ENCODE data around the gene MBNL3. TPM values are rescaled to one million over a fixed set of nuclear protein-coding genes. Genes with fewer than 3 reads are reported as not detected.

MBNL3 gene
- total RNA-seq, 2 experiments from 2014 or later = 28.6 to 33.0 TPM

DNA sequence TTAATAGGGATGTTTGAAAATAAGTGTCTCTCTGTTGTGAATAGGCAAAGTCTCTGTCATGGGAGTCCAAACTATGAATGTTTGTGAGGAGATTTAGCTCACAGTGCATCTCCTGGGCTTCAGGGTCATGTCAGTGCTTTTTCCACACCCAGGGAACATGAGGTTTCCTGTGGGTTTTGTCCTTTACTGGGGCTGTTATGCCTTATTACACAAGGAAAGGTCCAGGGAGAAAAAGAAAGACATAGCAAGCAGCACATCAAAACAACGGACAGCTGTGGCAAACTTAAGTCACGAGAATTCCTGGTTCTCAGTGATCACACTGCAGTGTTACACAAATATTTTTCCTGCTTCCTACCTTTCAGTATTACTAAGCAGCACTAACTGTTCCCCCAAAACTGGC, 99.4 kb downstream of the MBNL3 start:
- H3K4me1 Mint-ChIP-seq = no peaks in the 10 kb centered on the region
- H3K9me3 Mint-ChIP-seq = no peaks in the 10 kb centered on the region
- H3K4me3 Mint-ChIP-seq = no peak overlapping the region
- no peaks in the 10 kb centered on the region for H3K27me3 Mint-ChIP-seq
- no peak for DNase-seq
- no peak overlapping the region for H3K27ac Mint-ChIP-seq
- no peaks in the 10 kb centered on the region for H3K36me3 Mint-ChIP-seq

- Mint-ChIP-seq H3K9me3 (no peaks in the 10 kb centered on the region), H3K27ac (no peak overlapping the region), H3K4me3 (no peak overlapping the region), H3K4me1 (no peaks in the 10 kb centered on the region), H3K27me3 (no peaks in the 10 kb centered on the region), H3K36me3 (no peaks in the 10 kb centered on the region)
- no peak for DNase-seq
Observed at GRCh38 chrX:132388371-132388770, 100.5 kb downstream of the MBNL3 start.

- H3K9me3 Mint-ChIP-seq = no peaks in the 10 kb centered on the region
- H3K4me1 Mint-ChIP-seq = no peaks in the 10 kb centered on the region
- peaks cover 3% of the 10 kb centered on the region for H3K36me3 Mint-ChIP-seq
- H3K4me3 Mint-ChIP-seq = no peak overlapping the region
- DNase-seq = no peak
- H3K27me3 Mint-ChIP-seq = no peaks in the 10 kb centered on the region
- no peak overlapping the region for H3K27ac Mint-ChIP-seq
Observed at GRCh38 chrX:132384301-132384700, 104.5 kb downstream of the MBNL3 start.

- Mint-ChIP-seq H3K4me3 (no peak overlapping the region), H3K36me3 (peaks cover 3% of the 10 kb centered on the region), H3K27ac (no peak overlapping the region), H3K4me1 (peaks cover under 1% of the 10 kb centered on the region), H3K9me3 (no peaks in the 10 kb centered on the region), H3K27me3 (no peaks in the 10 kb centered on the region)
- no peak for DNase-seq
Observed at GRCh38 chrX:132382068-132382467, 106.8 kb downstream of the MBNL3 start.

DNA sequence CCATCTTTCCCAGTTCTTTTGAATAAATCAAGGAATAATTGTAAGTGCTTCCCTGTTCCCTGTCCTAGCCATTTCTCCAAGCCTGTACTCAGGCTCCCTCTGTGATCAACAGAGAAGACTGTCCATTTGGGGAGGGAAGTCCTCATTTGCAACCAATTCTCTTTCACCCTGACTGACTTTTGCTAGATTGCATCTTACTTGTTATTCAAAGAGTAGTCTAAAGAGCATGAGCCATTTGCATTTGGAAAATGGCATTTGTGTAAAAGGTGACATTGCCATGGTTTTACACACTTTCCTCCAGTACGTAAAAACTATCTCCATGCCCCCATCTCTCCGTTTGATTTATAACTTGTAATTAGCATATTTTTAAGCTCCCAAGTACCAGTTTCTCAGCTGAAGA, 110.6 kb downstream of the MBNL3 start:
- DNase-seq = no peak
- H3K36me3 Mint-ChIP-seq = peaks cover 3% of the 10 kb centered on the region
- H3K27ac Mint-ChIP-seq = no peak overlapping the region
- H3K27me3 Mint-ChIP-seq = no peaks in the 10 kb centered on the region
- peaks cover 3% of the 10 kb centered on the region for H3K4me1 Mint-ChIP-seq
- no peak overlapping the region for H3K4me3 Mint-ChIP-seq
- no peaks in the 10 kb centered on the region for H3K9me3 Mint-ChIP-seq

GRCh38 chrX:132375941-132376340, 112.9 kb downstream of the MBNL3 start:
- Mint-ChIP-seq H3K27ac (no peak overlapping the region), H3K4me1 (peaks cover 3% of the 10 kb centered on the region), H3K4me3 (no peak overlapping the region), H3K36me3 (peaks cover 5% of the 10 kb centered on the region), H3K27me3 (no peaks in the 10 kb centered on the region), H3K9me3 (no peaks in the 10 kb centered on the region)
- DNase-seq = no peak

- H3K36me3 Mint-ChIP-seq = peaks cover 1% of the 10 kb centered on the region
- no peak overlapping the region for H3K27ac Mint-ChIP-seq
- no peak for DNase-seq
- no peaks in the 10 kb centered on the region for H3K9me3 Mint-ChIP-seq
- H3K27me3 Mint-ChIP-seq = no peaks in the 10 kb centered on the region
- H3K4me3 Mint-ChIP-seq = no peak overlapping the region
- peaks cover 3% of the 10 kb centered on the region for H3K4me1 Mint-ChIP-seq
Observed at GRCh38 chrX:132373610-132374009, 115.2 kb downstream of the MBNL3 start.

DNA sequence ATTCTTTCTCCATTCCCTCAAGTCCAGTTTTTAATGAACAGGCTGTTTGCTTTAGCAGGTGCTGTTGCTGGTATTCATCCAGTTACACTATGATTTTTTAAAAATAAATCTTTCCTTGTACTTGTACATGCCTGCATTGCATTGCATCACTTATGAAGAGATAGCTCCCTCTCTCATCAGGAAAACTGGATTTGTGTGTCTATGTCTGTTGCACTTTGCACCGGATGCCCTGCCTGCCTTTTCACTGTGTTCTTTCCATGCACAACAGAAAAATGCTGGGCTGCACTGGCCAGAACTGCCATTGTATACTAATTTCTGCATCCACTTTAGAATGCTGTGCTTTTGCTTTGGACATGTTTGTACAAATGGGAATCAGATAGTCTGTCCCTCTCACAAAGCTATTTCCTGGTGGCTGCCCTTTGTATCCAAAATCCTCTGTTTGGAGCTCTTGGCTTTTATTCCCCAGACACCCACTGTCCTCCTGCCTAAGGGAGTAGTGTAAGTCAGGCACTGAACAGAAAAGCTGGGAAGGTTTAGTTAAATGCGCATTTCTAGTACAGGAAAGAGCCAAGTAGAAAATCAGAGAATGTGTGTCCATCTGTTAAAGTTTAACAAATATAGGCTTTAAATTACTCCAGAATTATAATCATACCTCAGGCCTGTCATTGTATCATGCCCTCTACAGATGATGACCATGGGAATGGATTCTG, 119.1 kb downstream of the MBNL3 start:
- H3K27ac Mint-ChIP-seq = no peak overlapping the region
- H3K4me3 Mint-ChIP-seq = no peak overlapping the region
- peaks cover 1% of the 10 kb centered on the region for H3K9me3 Mint-ChIP-seq
- no peak for DNase-seq
- peaks cover 5% of the 10 kb centered on the region for H3K36me3 Mint-ChIP-seq
- no peaks in the 10 kb centered on the region for H3K4me1 Mint-ChIP-seq
- no peaks in the 10 kb centered on the region for H3K27me3 Mint-ChIP-seq

DNA sequence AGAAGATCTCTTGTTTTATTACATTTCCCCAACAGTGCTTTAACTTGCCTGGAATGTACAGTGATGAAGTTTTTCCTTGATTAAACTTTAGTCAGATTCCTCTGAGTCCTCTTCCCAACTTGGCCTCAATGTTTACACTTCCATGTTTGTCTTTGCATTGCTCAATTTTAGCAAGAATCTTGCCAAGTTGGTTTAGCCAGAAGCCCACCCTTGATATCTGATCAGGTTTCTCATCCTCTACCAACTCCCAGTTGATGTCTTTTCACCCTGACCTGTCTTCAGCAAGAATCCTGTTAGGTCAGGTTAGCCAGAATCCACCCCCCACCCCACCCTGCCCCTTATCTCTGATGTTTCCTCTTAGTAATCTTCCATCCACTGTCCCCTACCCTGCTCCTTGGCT, 120.9 kb downstream of the MBNL3 start:
- Mint-ChIP-seq H3K4me3 (no peak overlapping the region), H3K27me3 (no peaks in the 10 kb centered on the region), H3K36me3 (peaks cover 8% of the 10 kb centered on the region), H3K27ac (no peak overlapping the region), H3K9me3 (peaks cover 1% of the 10 kb centered on the region), H3K4me1 (no peaks in the 10 kb centered on the region)
- DNase-seq = no peak

DNA sequence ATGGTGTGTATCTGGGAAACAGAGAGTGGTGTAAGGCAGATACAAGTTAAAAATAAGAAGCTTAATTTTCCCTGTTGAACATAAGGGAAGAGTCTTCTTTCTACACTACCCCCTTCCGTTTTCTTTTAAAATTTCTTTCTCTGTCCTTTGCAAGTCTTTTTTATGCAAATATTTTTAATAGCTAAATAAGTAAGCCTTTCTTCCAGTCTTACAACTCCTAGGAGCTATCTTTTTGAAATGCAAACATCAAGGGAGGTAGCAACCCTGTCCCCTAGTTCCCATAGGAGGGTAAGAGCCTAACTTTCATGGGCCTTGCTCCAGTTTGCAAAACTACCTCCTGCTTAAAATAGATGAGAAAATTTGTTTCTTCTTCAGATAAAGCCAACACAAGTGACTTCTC, 121.5 kb downstream of the MBNL3 start:
- no peak overlapping the region for H3K27ac Mint-ChIP-seq
- no peak for DNase-seq
- no peaks in the 10 kb centered on the region for H3K27me3 Mint-ChIP-seq
- H3K4me1 Mint-ChIP-seq = no peaks in the 10 kb centered on the region
- peaks cover 2% of the 10 kb centered on the region for H3K9me3 Mint-ChIP-seq
- H3K36me3 Mint-ChIP-seq = peaks cover 8% of the 10 kb centered on the region
- H3K4me3 Mint-ChIP-seq = no peak overlapping the region

GRCh38 chrX:132365490-132365889, 123.3 kb downstream of the MBNL3 start:
- H3K27me3 Mint-ChIP-seq = no peaks in the 10 kb centered on the region
- DNase-seq = no peak
- H3K36me3 Mint-ChIP-seq = peaks cover 6% of the 10 kb centered on the region
- no peaks in the 10 kb centered on the region for H3K4me1 Mint-ChIP-seq
- peaks cover 3% of the 10 kb centered on the region for H3K9me3 Mint-ChIP-seq
- H3K4me3 Mint-ChIP-seq = no peak overlapping the region
- no peak overlapping the region for H3K27ac Mint-ChIP-seq

DNA sequence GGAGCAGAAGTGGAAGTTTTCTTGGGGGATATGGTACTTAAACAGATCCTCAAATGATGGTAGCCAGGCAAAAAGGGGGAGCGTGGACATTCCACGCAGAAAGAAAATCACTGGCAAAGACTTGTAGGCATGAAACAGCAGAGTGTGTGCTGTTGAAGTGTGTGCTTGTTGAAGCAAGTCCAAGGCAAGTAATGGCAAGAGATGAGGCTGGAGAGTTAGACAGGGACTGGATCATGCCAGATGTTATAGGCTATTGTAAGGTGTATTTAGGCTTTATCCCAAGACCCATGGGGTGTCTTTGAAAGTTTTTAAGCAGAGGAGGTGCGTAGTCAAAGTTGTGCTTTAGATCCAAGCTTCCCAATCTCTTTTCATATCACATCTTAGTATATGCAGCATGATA, 124.5 kb downstream of the MBNL3 start:
- Mint-ChIP-seq H3K36me3 (peaks cover 6% of the 10 kb centered on the region), H3K4me3 (no peak overlapping the region), H3K4me1 (no peaks in the 10 kb centered on the region), H3K27me3 (no peaks in the 10 kb centered on the region), H3K9me3 (peaks cover 3% of the 10 kb centered on the region), H3K27ac (no peak overlapping the region)
- no peak for DNase-seq

GRCh38 chrX:132353430-132353829, 135.4 kb downstream of the MBNL3 start:
- H3K4me3 Mint-ChIP-seq = no peak overlapping the region
- H3K27ac Mint-ChIP-seq = no peak overlapping the region
- no peak for DNase-seq
- no peaks in the 10 kb centered on the region for H3K9me3 Mint-ChIP-seq
- no peaks in the 10 kb centered on the region for H3K27me3 Mint-ChIP-seq
- no peaks in the 10 kb centered on the region for H3K4me1 Mint-ChIP-seq
- H3K36me3 Mint-ChIP-seq = no peaks in the 10 kb centered on the region

DNA sequence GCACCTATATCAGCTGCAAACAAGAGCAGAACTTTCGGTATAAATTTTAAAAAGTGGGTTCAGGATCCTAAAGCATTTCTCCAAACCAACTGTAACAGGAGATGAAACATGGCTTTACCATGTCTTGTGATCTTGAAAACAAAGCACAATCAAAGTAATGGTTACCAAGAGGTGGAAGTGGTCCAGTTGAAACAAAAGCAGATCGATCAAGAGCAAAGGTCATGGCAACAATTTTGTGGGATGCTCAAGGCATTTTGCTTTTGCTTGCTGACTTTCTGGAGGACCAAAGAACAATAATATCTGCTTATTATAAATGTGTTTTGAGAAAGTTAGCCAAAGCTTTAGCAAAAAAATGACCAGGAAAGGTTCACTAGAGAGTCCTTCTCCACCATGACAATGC, 152.7 kb downstream of the MBNL3 start:
- peaks cover 3% of the 10 kb centered on the region for H3K9me3 Mint-ChIP-seq
- no peak overlapping the region for H3K27ac Mint-ChIP-seq
- no peak overlapping the region for H3K4me3 Mint-ChIP-seq
- DNase-seq = no peak
- H3K4me1 Mint-ChIP-seq = no peaks in the 10 kb centered on the region
- H3K36me3 Mint-ChIP-seq = no peaks in the 10 kb centered on the region
- H3K27me3 Mint-ChIP-seq = no peaks in the 10 kb centered on the region

- no peak overlapping the region for H3K4me3 Mint-ChIP-seq
- no peaks in the 10 kb centered on the region for H3K27me3 Mint-ChIP-seq
- peaks cover 1% of the 10 kb centered on the region for H3K9me3 Mint-ChIP-seq
- peaks cover 3% of the 10 kb centered on the region for H3K4me1 Mint-ChIP-seq
- H3K36me3 Mint-ChIP-seq = no peaks in the 10 kb centered on the region
- no peak for DNase-seq
- H3K27ac Mint-ChIP-seq = no peak overlapping the region
Observed at GRCh38 chrX:132333351-132333750, 155.5 kb downstream of the MBNL3 start.

DNA sequence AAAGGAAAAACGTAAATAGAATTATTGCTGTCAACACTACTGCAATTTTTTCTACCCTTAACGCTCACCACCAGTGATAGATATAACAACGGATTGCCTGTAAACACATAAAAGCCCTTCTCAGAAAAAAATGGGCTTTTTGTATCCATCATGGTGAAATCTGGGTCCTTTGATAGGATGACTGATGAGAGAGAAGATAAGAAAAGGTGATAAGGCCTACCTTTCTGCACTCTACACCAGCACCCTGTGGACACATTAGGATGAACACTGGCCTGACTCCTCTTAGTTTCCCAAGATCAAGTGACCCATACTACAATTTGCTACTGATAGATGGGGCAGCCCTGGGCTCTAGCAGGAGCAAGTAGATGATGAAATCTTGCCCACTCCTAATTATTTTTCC, 157.3 kb downstream of the MBNL3 start:
- Mint-ChIP-seq H3K4me1 (peaks cover 3% of the 10 kb centered on the region), H3K4me3 (no peak overlapping the region), H3K9me3 (peaks cover 4% of the 10 kb centered on the region), H3K36me3 (no peaks in the 10 kb centered on the region), H3K27me3 (no peaks in the 10 kb centered on the region), H3K27ac (no peak overlapping the region)
- DNase-seq = no peak

All from activated naive CD8-positive, alpha-beta T cell treated with anti-CD3 and anti-CD28 coated beads for 36 hours (primary cell).